ENCODE data around the gene OR6M1. TPM values are rescaled to one million over a fixed set of nuclear protein-coding genes. Genes with fewer than 3 reads are reported as not detected.

OR6M1 gene
- total RNA-seq, 1 experiment from 2014 or later, result not detected

DNA sequence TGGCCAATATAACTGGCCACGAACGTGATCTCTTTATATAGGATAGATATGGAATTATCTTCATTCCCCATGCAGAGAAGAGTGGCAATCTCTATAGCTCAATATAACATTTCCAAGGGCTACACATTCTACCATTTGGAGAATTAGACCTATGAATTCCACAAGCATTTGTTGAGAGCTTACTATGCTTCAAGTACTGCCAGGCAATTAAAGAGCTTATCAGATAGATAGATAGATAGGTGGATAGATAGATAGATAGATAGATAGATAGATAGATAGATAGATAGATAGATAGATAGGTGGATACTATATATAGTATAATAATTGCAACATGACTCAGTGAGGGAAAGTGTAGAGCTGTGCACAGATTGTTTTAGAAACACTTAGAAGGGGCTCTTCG, 50.3 kb downstream of the OR6M1 start:
- H3K9me2 ChIP-seq (ENCODE audit: insufficient read depth), result no peaks in the 10 kb centered on the region
- no peaks in the 10 kb centered on the region for H3K36me3 ChIP-seq (ENCODE audit: low read depth)
- no peak for DNase-seq
- ChIA-PET POLR2A (ENCODE audit: unreplicated experiment) (no interaction called here), CTCF (no interaction called here)
- H3K4me3 ChIP-seq, result no peak overlapping the region
- no peaks in the 10 kb centered on the region for H3F3A ChIP-seq (ENCODE audit: insufficient read depth, low read depth)
- H3K4me2 ChIP-seq, result no peak overlapping the region
- H3K4me1 ChIP-seq (replicated peaks; ENCODE audit: insufficient read depth), result no peaks in the 10 kb centered on the region
- H4K20me1 ChIP-seq (ENCODE audit: insufficient read depth), result no peaks in the 10 kb centered on the region
- no TSS peak for BruUV-seq (replicated peaks)
- H2AFZ ChIP-seq, result no peak overlapping the region
- H3K27ac ChIP-seq, result no peak overlapping the region
- H3K9me3 ChIP-seq (ENCODE audit: insufficient read depth, low read depth), result no peaks in the 10 kb centered on the region
- intact Hi-C loops (cut with micrococcal nuclease; ENCODE audit: unreplicated experiment), result no loop called here
- H3K27me3 ChIP-seq (ENCODE audit: insufficient read depth, low read depth), result peaks cover 62% of the 10 kb centered on the region
- H3K79me2 ChIP-seq (ENCODE audit: low read depth), result no peaks in the 10 kb centered on the region
- no peak for TF ChIP-seq CTCF (conservative IDR thresholded peaks at IDR 0.05)
- no peak for TF ChIP-seq EZH2 (IDR thresholded peaks at IDR 0.05; ENCODE audit: low read depth)

Other genes with a start within 250 kb of the OR6M1 start
- not detected in 2 replicates for gene SCN3B, start 151.7 kb downstream of the OR6M1 start, total RNA-seq (2021)
- 7.0 and 7.4 TPM in 2 replicates for gene ZNF202, start 64.7 kb downstream of the OR6M1 start, total RNA-seq (2021)
- gene OR6X1, start 51.8 kb downstream of the OR6M1 start, total RNA-seq (2021), result not detected in 2 replicates
- gene TMEM225, start 79.3 kb upstream of the OR6M1 start, total RNA-seq (2021), result not detected in 2 replicates
- gene OR8D4, start 95.8 kb upstream of the OR6M1 start, total RNA-seq (2021), result not detected in 2 replicates
- not detected in 2 replicates for gene OR4D5, start 133.3 kb upstream of the OR6M1 start, total RNA-seq (2021)
- not detected in 2 replicates for gene OR6T1, start 137.5 kb upstream of the OR6M1 start, total RNA-seq (2021)
- not detected in 2 replicates for gene OR10S1, start 171.4 kb upstream of the OR6M1 start, total RNA-seq (2021)
- gene OR10G6, start 188.8 kb upstream of the OR6M1 start, total RNA-seq (2021), result not detected in 2 replicates
- gene OR10G4, start 206.6 kb upstream of the OR6M1 start, total RNA-seq (2021), result not detected in 2 replicates
- not detected in 2 replicates for gene OR10G9, start 216.7 kb upstream of the OR6M1 start, total RNA-seq (2021)
- not detected in 2 replicates for gene OR10G8, start 220.4 kb upstream of the OR6M1 start, total RNA-seq (2021)
- gene OR10G7, start 235.0 kb upstream of the OR6M1 start, total RNA-seq (2021), result not detected in 2 replicates